ENCODE measurements around the gene FKRP. TPM values are rescaled to one million over a fixed set of nuclear protein-coding genes. Genes with fewer than 3 reads are reported as not detected.

Gene FKRP
- polyA plus RNA-seq, 1 donor (not counting 4 experiments of a cell fraction or from before 2014, with no cell fraction given), result 6.1 TPM

DNA sequence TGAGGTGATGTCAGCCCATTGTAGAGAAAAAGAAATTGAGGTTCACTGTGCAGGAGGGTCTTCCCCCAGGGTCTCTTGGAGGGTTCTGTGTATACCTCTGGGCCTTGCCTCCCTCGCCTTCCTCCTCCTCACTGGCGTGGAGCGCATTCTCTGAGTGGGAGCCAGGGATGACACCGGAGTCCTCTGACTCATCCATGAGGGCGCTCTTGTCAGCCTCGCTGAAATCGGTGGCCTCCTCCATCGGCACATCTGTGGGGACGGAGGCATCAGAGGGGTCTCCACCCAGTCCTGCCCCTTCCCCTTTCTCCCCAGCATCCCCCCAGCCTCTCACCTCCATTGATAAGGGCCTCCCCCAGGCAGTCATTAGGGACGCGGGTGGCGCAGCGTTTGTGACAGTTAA, 45.2 kb upstream of the FKRP start:
- Histone ChIP-seq H3K27me3 (ENCODE audit: control insufficient read depth, extremely low read depth, insufficient read depth, low read length) (no peaks in the 10 kb centered on the region), H3K4me1 (ENCODE audit: control insufficient read depth, extremely low read depth, insufficient read depth, low read length) (peaks cover 2% of the 10 kb centered on the region), H2AFZ (ENCODE audit: control insufficient read depth, low read length) (no peak overlapping the region), H3K9ac (ENCODE audit: control insufficient read depth, extremely low read depth, insufficient read depth, low read length) (no peak overlapping the region), H3K9me1 (ENCODE audit: control insufficient read depth, extremely low read depth, insufficient read depth, low read length) (no peaks in the 10 kb centered on the region), H3K4me3 (ENCODE audit: control insufficient read depth in 2 of 3, extremely low read depth in 1 of 3, insufficient read depth in 2 of 3, low read depth in 1 of 3, low read length in 3 of 3) (no peak overlapping the region), H3K4me2 (ENCODE audit: control insufficient read depth, extremely low read depth, insufficient read depth, low read depth, low read length) (no peak overlapping the region), H3K79me2 (ENCODE audit: control insufficient read depth, insufficient read depth, low read length) (no peaks in the 10 kb centered on the region), H4K20me1 (ENCODE audit: control insufficient read depth, extremely low read depth, insufficient read depth, low read length) (no peaks in the 10 kb centered on the region), H3K36me3 (ENCODE audit: control insufficient read depth in 2 of 2, extremely low read depth in 1 of 2, insufficient read depth in 2 of 2, low read length in 2 of 2) (peaks cover 41 to 54% of the 10 kb centered on the region in 2 experiments), H3K9me3 (ENCODE audit: control insufficient read depth, low read depth, low read length) (no peaks in the 10 kb centered on the region), H3K27ac (ENCODE audit: control insufficient read depth, insufficient read depth, low read length) (no peak overlapping the region)
- DNase-seq (ENCODE audit: low read depth, low spot score), result no peak
- dilution Hi-C loops (cut with MboI; ENCODE audit: extremely low pct_ligation_motif_present, low sequenced_read_pairs), result no loop called here
- TF ChIP-seq EZH2 (IDR thresholded peaks at IDR 0.05; ENCODE audit: low read length), result no peak
- TF ChIP-seq, protein P1, sequence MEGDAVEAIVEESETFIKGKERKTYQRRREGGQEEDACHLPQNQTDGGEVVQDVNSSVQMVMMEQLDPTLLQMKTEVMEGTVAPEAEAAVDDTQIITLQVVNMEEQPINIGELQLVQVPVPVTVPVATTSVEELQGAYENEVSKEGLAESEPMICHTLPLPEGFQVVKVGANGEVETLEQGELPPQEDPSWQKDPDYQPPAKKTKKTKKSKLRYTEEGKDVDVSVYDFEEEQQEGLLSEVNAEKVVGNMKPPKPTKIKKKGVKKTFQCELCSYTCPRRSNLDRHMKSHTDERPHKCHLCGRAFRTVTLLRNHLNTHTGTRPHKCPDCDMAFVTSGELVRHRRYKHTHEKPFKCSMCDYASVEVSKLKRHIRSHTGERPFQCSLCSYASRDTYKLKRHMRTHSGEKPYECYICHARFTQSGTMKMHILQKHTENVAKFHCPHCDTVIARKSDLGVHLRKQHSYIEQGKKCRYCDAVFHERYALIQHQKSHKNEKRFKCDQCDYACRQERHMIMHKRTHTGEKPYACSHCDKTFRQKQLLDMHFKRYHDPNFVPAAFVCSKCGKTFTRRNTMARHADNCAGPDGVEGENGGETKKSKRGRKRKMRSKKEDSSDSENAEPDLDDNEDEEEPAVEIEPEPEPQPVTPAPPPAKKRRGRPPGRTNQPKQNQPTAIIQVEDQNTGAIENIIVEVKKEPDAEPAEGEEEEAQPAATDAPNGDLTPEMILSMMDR (optimal IDR thresholded peaks at IDR 0.05 in 1 of 3, IDR thresholded peaks at IDR 0.05 in 1 of 3, conservative IDR thresholded peaks at IDR 0.05 in 1 of 3; ENCODE audit: extremely low read depth in 1 of 3, insufficient read depth in 2 of 3, low read length in 3 of 3), result no peak
- no peak for FAIRE-seq

DNA sequence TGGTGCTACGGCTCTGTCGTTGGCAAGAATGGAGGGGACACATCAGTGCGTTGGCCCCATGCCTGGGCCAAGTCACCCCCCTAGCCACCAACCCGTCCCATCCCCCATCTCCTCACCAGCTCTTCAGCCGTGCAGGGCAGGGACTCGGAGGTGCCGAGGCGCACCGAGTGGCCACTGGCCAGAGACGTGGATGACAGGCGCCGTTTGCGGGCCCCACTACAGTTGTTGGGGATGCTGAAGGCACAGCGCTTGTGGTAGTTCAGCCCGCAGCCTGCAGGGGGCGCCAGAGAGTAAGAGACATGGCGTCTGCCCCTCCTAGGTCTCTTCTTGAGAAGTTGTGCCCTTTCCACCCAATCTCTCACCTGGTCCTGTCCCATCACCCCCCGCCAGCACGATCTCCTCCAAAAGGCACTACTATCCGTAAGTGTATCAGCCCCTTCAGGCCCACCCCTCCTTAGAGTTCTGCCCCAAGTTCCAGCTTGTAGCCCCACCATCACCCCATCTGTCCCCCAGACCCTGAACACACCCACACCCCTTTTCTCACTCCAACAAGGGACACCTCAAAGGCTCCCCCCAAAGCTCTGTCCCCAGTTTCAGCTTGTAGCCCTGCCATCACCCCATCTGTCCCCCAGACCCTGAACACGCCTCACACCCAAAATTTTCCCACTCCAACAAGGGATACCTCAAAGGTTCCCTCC, 41.3 kb upstream of the FKRP start:
- H3K4me3 ChIP-seq (ENCODE audit: control insufficient read depth in 2 of 3, extremely low read depth in 1 of 3, insufficient read depth in 2 of 3, low read depth in 1 of 3, low read length in 3 of 3), result no peak overlapping the region
- DNase-seq (ENCODE audit: low read depth, low spot score) (no peak), FAIRE-seq (peak; percentile 52)
- H3K27ac ChIP-seq (ENCODE audit: control insufficient read depth, insufficient read depth, low read length), result no peak overlapping the region
- no peaks in the 10 kb centered on the region for H3K79me2 ChIP-seq (ENCODE audit: control insufficient read depth, insufficient read depth, low read length)
- H3K9me3 ChIP-seq (ENCODE audit: control insufficient read depth, low read depth, low read length), result no peaks in the 10 kb centered on the region
- H3K36me3 ChIP-seq (ENCODE audit: control insufficient read depth in 2 of 2, extremely low read depth in 1 of 2, insufficient read depth in 2 of 2, low read length in 2 of 2), result peaks cover 35 to 39% of the 10 kb centered on the region in 2 experiments
- dilution Hi-C loops (cut with MboI; ENCODE audit: extremely low pct_ligation_motif_present, low sequenced_read_pairs), result no loop called here
- TF ChIP-seq, protein P1 (optimal IDR thresholded peaks at IDR 0.05 in 1 of 3, IDR thresholded peaks at IDR 0.05 in 1 of 3, conservative IDR thresholded peaks at IDR 0.05 in 1 of 3; ENCODE audit: extremely low read depth in 1 of 3, insufficient read depth in 2 of 3, low read length in 3 of 3), result peak; percentile 84 to 96 (median 94)
- no peak for TF ChIP-seq EZH2 (IDR thresholded peaks at IDR 0.05; ENCODE audit: low read length)
- no peaks in the 10 kb centered on the region for H3K27me3 ChIP-seq (ENCODE audit: control insufficient read depth, extremely low read depth, insufficient read depth, low read length)
- no peak overlapping the region for H2AFZ ChIP-seq (ENCODE audit: control insufficient read depth, low read length)
- no peaks in the 10 kb centered on the region for H3K9me1 ChIP-seq (ENCODE audit: control insufficient read depth, extremely low read depth, insufficient read depth, low read length)
- H4K20me1 ChIP-seq (ENCODE audit: control insufficient read depth, extremely low read depth, insufficient read depth, low read length), result no peaks in the 10 kb centered on the region
- no peaks in the 10 kb centered on the region for H3K4me1 ChIP-seq (ENCODE audit: control insufficient read depth, extremely low read depth, insufficient read depth, low read length)
- H3K9ac ChIP-seq (ENCODE audit: control insufficient read depth, extremely low read depth, insufficient read depth, low read length), result no peak overlapping the region
- H3K4me2 ChIP-seq (ENCODE audit: control insufficient read depth, extremely low read depth, insufficient read depth, low read depth, low read length), result no peak overlapping the region
